Epidermal melanocyte (primary cell): Measurements from ENCODE around the gene SP8.
"Not testable (repeated sequence)": the region's sequence is repeated elsewhere in the genome, so short reads cannot be mapped to it uniquely, and the experiment has no call there.

Source experiments
- DNase-seq: peaks from one replicate; pipeline ENCODE4 v3.0.0; 2011; ENCODE audit warnings: low spot score; ENCODE audit not compliant: insufficient read length

Gene SP8

GRCh38 chr7:20786779-20787659 is at the start of gene SP8:
Gene SP8, minus strand, starts transcription at chr7:20786886. Its CDS starts 88 bp downstream, at chr7:20786798.
- no peak for DNase-seq

DNA sequence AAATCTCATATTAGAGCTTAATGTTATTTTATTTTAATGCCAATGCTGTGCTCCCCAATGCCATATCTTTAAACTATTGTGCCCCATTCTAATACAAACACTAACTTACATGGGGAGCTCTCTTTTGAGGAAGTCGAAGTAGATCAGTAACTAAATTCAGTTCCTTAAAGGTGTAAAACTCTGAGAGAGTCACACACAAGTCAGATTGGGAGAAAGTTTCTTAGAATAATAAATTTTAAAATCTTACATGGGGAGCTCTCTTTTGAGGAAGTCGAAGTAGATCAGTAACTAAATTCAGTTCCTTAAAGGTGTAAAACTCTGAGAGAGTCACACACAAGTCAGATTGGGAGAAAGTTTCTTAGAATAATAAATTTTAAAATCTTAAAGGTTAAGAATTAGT is 49.7 kb upstream of the SP8 start:
- DNase-seq, result not testable (repeated sequence)

DNA sequence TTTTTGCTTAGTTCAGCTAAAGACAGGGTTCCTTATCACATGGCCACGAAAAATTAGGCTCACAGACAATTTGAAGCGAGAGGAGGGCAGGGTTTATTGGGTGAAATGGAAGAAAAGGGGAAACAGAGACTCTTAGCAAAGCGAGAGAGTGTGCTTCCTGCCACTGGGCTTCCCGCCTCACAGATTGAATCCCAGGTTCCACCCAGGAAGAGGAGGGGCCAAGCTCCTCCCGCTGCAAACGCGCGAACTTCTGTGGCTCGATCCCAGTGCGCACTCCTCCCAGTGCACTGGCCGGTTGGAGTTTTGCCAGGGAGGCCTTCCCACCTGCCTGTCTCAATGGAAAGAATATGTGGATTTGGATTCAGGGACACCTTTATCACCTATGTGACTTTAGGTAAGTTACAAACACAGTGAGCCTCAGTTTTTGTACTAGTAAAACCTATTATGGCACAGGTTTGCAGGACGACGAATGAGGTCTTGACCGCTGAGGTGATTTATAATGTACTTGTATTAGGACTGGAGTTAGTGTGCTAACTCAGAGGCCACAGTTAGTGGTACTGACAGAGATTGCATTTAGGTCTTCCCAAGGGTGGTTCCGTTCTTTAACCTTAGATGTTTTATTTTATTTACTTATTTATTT is 48.5 kb upstream of the SP8 start:
- DNase-seq, result no peak

DNA sequence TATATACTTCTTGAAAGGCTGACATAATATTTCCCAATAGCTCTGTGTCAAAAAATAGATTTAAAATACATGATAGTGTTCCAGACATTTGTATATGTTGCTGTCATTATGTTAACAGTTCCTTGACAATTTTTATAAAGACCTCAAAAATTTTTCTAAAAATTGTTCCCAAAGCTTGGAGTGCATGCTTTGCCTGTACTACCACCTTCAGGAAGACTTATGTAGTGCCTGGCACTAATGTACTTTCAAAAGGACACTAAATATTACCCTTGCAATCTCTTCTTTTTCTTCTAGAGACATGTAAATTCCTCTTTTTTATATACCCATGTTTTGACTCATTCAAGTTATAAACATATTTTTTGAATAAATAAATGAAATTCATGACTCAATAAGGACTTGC is 48.0 kb upstream of the SP8 start:
- DNase-seq, result no peak

- DNase-seq, result no peak
These were observed 45.3 kb upstream of the SP8 start for GRCh38 chr7:20831956-20832355.

GRCh38 chr7:20831451-20831850 is 44.8 kb upstream of the SP8 start:
- no peak for DNase-seq

DNA sequence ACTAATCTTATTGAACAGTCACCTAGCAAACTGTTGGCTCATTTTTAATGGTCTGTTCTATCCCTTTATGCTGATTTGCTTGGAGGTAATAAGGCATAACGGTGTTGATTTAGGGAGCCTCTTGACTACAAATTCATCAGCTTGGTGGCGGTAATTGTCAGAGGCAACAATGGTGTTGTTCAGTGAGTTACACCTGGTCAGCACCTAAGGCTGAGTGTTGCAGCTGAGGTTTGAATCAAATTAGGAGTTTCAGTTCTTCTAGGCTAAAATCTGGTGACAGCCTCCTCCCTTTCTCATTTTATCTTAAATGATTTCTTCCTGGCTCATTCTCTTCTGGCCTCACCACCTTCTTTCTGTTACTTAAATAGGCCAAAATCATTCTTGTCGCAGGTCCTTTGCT is 42.3 kb upstream of the SP8 start:
- DNase-seq, result no peak

DNA sequence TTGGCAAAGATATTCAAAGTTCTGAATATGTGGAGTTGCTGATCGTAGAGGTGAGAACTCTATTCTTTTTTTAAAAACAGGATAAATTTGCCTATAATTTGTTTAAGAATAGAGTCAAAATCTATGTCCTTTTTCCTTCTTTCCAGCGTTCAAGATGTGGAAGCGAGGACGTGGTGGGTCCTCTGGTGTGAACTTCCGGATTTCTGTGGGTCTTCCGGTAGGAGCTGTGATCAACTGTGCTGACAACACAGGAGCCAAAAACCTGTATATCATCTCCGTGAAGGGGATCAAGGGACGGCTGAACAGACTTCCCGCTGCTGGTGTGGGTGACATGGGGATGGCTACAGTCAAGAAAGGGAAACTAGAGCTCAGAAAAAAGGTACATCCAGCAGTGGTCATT is 40.5 kb upstream of the SP8 start:
- DNase-seq, result no peak

DNA sequence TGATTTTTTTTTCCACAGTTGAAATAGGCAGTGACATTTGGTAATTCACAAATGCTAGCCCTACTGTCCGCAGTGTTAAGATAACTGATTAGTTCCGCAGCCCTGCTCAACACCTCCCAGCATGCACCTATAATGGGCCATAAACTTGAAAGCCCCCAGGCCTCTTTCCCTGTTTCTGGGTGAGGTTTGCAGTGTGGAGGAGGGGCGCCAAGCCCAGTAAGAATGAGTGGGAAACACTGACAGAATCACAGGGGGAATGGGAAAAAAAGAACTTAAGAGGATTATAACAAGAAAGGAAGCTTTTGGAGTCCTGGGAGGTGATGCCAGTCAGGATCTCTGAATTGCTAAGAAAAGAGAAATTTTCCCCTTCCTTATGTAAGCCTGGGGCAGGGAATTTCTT is 39.6 kb upstream of the SP8 start:
- DNase-seq, result no peak

GRCh38 chr7:20825555-20825954 is 38.9 kb upstream of the SP8 start:
- DNase-seq, result no peak

- not testable (repeated sequence) for DNase-seq
These were observed 34.7 kb upstream of the SP8 start for GRCh38 chr7:20821390-20821789.

DNA sequence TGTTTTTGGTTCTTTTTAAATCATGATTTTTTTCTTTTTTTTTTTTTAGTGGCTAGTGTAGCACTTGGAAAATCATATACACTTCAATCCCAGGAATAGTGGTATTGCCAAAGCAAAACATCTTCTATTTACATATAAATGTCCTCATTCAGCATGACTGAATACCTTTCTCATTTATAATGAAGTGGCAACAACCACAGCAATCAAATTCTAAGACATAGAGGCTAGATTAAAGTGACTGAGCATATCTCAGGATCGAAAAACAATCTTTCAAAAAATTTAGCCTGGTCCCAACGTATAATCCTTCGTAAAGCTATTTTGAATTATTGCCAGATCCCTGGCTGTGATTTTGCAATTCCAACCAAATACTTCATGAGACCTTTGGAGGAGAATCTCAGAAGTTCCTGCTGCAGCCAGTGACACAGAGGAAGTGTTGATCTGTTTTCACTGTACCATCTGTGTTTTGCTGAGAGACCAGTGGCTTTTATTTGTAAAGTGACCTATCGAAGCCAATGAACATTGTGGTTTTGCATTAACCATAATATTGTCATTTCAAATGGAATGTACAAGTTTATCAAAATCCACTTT is 29.8 kb upstream of the SP8 start:
- DNase-seq, result no peak

GRCh38 chr7:20804345-20804744 is 17.7 kb upstream of the SP8 start:
- DNase-seq, result no peak

- no peak for DNase-seq
These were observed 13.1 kb upstream of the SP8 start for GRCh38 chr7:20799566-20800366.

DNA sequence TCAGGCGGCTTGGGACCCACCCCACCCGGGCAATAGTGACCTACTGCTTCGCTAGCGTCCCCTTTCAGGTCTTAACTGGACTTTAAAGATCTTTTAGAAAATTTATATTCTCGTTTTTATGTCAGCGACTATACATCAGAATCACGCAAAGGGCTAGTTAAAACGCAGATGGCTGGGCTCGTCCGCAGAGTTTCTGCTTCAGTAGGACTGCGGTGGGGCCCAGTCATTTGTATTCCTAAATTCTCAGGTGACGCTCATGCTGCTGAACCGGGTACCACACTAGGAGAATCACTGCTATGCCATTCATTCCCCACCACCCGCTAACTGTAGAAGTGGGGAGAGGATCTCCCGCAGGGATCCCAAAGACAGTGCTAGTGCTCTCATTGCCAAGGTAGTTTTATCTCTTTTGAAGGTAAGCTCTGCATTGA is 12.0 kb upstream of the SP8 start:
- no peak for DNase-seq

GRCh38 chr7:20798081-20798693 is 11.5 kb upstream of the SP8 start:
- no peak for DNase-seq

GRCh38 chr7:20797462-20798080 is 10.9 kb upstream of the SP8 start:
- no peak for DNase-seq

GRCh38 chr7:20797042-20797461 is 10.4 kb upstream of the SP8 start:
- no peak for DNase-seq

DNA sequence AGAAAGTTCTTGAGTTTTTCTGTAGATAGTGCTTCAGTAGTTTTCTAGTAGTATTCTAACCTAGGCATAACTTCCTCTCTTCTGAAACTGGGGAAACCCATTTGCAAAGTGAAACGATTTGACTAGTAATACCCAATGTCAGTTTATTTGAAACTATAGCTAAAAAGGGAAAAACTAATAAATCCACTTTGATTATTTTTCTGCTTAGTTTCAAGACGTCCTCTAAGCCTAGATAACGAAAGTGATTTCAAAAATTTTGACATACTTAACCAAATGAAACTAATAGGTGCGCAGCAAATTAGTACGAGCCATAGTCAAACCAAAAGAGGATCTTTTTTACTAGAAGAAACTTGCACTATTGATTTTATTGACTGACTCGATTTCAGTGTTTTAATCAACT is 9.8 kb upstream of the SP8 start:
- no peak for DNase-seq

DNA sequence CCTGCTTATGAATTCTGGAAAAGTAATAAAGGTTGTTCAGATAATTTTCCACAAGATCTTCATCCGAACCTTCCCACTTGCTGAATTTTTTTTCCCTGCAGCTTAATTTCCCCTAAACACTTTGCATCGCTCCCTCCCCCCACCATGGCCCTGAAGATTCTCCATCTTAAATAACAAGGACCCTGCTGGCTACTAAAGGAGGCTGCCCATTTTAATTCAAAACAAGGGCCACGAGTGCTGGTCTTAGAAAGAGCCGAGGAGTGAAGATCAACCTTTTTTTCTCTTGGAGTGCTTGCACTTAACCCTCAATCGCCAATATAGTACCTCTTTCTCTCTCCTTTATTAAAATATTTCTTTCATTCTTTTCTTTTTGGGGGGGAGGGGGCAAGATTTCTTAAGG is 9.2 kb upstream of the SP8 start:
- DNase-seq, result no peak

- no peak for DNase-seq
These were observed 8.7 kb upstream of the SP8 start for GRCh38 chr7:20795361-20795760.
